ENCODE results near the gene GPR158.
A peak's percentile ranks its signal among the peaks of the same experiment; 100 is the strongest.

GPR158 gene

GRCh38 chr10:25505466-25505865 lies 330.7 kb downstream of the GPR158 start:
- DNase-seq: no peak

- no peak for DNase-seq
Observed at GRCh38 chr10:25506821-25507335, 332.1 kb downstream of the GPR158 start.

- no peak for DNase-seq
Observed at GRCh38 chr10:25508112-25508815, 333.5 kb downstream of the GPR158 start.

GRCh38 chr10:25509151-25509550 lies 334.4 kb downstream of the GPR158 start:
- DNase-seq: no peak

- DNase-seq: no peak
Observed at GRCh38 chr10:25522294-25522693, 347.5 kb downstream of the GPR158 start.

GRCh38 chr10:25522946-25523608 lies 348.3 kb downstream of the GPR158 start:
- no peak for DNase-seq

- DNase-seq: no peak
Observed at GRCh38 chr10:25530306-25530705, 355.5 kb downstream of the GPR158 start.

- no peak for DNase-seq
Observed at GRCh38 chr10:25531457-25532061, 356.8 kb downstream of the GPR158 start.

- no peak for DNase-seq
Observed at GRCh38 chr10:25532213-25532612, 357.4 kb downstream of the GPR158 start.

- DNase-seq: no peak
Observed at GRCh38 chr10:25536027-25536426, 361.2 kb downstream of the GPR158 start.

GRCh38 chr10:25547382-25547781 lies 372.6 kb downstream of the GPR158 start:
- no peak for DNase-seq

- DNase-seq: peak; percentile 25
Observed at GRCh38 chr10:25552283-25552919, 377.6 kb downstream of the GPR158 start.

- no peak for DNase-seq
Observed at GRCh38 chr10:25555865-25556264, 381.1 kb downstream of the GPR158 start.

- peak; percentile 72 for DNase-seq
Observed at GRCh38 chr10:25556457-25556856, 381.7 kb downstream of the GPR158 start.

- no peak for DNase-seq
Observed at GRCh38 chr10:25557136-25557535, 382.3 kb downstream of the GPR158 start.

- no peak for DNase-seq
Observed at GRCh38 chr10:25561758-25562157, 387.0 kb downstream of the GPR158 start.

GRCh38 chr10:25562547-25562946 lies 387.7 kb downstream of the GPR158 start:
- DNase-seq: no peak

- DNase-seq: no peak
Observed at GRCh38 chr10:25564351-25564750, 389.6 kb downstream of the GPR158 start.

- no peak for DNase-seq
Observed at GRCh38 chr10:25565570-25565969, 390.8 kb downstream of the GPR158 start.

- DNase-seq: no peak
Observed at GRCh38 chr10:25573316-25573715, 398.5 kb downstream of the GPR158 start.

- DNase-seq: no peak
Observed at GRCh38 chr10:25575343-25575742, 400.5 kb downstream of the GPR158 start.

GRCh38 chr10:25578061-25578460 lies 403.3 kb downstream of the GPR158 start:
- no peak for DNase-seq

- DNase-seq: no peak
Observed at GRCh38 chr10:25582961-25583360, 408.2 kb downstream of the GPR158 start.

- DNase-seq: no peak
Observed at GRCh38 chr10:25600651-25601050, 425.9 kb downstream of the GPR158 start.

Data from fibroblast of skin of right quadriceps (primary cell).